Activated CD4-positive, alpha-beta memory T cell treated with anti-CD3 and anti-CD28 coated beads for 36 hours (primary cell): Measurements from ENCODE around the gene GRM8. TPM values are rescaled to one million over a fixed set of nuclear protein-coding genes. Genes with fewer than 3 reads are reported as not detected.

Experiments used
- CTCF ChIA-PET: fragments of 350-600 bp; sonication (Branson Sonifier 250); formaldehyde crosslinking; loops from one replicate; lab custom pipeline; 2021; ENCODE audit warnings: antibody characterized with exemption, inconsistent platforms; lab: Charles Lee
- POLR2A ChIA-PET: fragments of 350-600 bp; sonication (Branson Sonifier 250); formaldehyde crosslinking; loops from one replicate; lab custom pipeline; 2021; ENCODE audit warnings: antibody characterized with exemption; lab: Charles Lee
- DNase-seq: peaks from one replicate; pipeline ENCODE4 v3.0.0-alpha.2; 2020
- H3K27ac Mint-ChIP-seq: one replicate; pipeline ENCODE4 v1.8.0; 2021; ENCODE audit warnings: mixed read lengths
- H3K27me3 Mint-ChIP-seq: one replicate; pipeline ENCODE4 v1.8.0; 2021; ENCODE audit warnings: mixed read lengths
- H3K36me3 Mint-ChIP-seq: one replicate; pipeline ENCODE4 v1.8.0; 2021; ENCODE audit warnings: mixed read lengths
- H3K4me1 Mint-ChIP-seq: one replicate; pipeline ENCODE4 v1.8.0; 2021; ENCODE audit warnings: low read depth, mixed read lengths
- H3K4me3 Mint-ChIP-seq: one replicate; pipeline ENCODE4 v1.8.0; 2021; ENCODE audit warnings: mild to moderate bottlenecking, mixed read lengths
- H3K9me3 Mint-ChIP-seq: one replicate; pipeline ENCODE4 v1.8.0; 2021; ENCODE audit warnings: mixed read lengths
- intact Hi-C: fragments of 100-400 bp; cut with micrococcal nuclease; formaldehyde crosslinking; loops from one replicate; pipeline ENCODE4 v1.15.1; 2023
- total RNA-seq, 2 experiments: library from RNA; stranded (reverse); gene quantifications; one replicate each; pipeline ENCODE4 v1.2.3, GENCODE V29; 2021

Gene GRM8
- total RNA-seq, 2 experiments from 2014 or later, result not detected

DNA sequence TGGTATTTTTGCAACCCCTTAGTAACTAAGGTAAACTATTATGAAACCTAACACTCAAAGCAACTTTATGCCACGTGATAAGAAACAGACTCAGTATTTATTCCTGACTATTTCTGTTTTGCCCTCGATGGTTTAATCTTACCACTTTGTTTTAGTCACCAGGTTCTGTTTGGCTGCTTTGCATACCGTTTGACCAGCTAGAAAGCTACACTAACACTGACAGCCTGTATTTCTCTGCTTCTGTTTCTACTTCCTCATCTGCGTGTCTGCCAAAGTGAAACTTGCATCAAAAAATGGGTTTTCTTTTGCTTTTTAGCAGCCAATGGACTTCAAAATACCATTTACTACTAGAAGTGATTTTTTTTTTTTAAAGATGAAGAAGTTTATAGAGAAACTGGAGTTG is 802.5 kb downstream of the GRM8 start:
- no peaks in the 10 kb centered on the region for H3K4me1 Mint-ChIP-seq
- ChIA-PET POLR2A (no interaction called here), CTCF (interaction anchor here (0.8 kb wide), 1 partner anchor 11 kb away, joined by 3 read pairs; no protein-coding TSS in a partner anchor)
- no peak overlapping the region for H3K4me3 Mint-ChIP-seq
- H3K27ac Mint-ChIP-seq, result no peak overlapping the region
- no peaks in the 10 kb centered on the region for H3K9me3 Mint-ChIP-seq
- H3K27me3 Mint-ChIP-seq, result no peaks in the 10 kb centered on the region
- intact Hi-C loops, result no loop called here
- no peaks in the 10 kb centered on the region for H3K36me3 Mint-ChIP-seq
- no peak for DNase-seq

DNA sequence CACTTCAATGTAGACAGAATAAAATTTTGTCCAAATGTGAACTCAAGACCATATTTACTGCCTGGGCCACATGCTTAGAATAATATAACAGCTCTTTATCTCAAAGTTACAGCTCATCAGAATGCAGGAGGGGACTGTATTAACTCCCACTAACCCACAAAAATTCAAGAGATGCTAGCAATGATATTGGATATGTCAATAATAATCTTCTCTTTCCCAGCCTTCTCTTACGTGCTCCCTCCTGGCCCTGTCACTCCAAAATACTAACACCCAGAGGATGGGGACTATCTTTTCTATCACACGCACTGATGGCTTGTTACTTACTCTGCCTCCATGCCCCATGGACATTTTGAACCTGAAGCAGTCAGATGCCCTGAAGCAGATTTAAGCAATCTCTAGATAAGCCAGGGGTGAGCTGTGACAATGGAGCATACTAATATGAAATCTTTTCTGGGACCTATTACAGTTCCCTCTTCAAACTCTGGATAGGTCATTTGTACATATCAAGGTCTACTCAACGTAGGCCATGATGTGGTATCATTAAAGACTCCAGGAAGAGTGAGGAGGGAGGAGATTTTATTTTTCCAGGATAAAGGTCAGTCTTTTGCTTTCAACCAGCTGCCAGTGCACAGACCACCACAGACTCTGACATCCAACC is 803.0 kb downstream of the GRM8 start:
- Mint-ChIP-seq H3K27me3 (no peaks in the 10 kb centered on the region), H3K4me3 (no peak overlapping the region), H3K9me3 (no peaks in the 10 kb centered on the region), H3K27ac (no peak overlapping the region), H3K4me1 (no peaks in the 10 kb centered on the region), H3K36me3 (no peaks in the 10 kb centered on the region)
- CTCF ChIA-PET, result no interaction called here
- intact Hi-C loops, result no loop called here
- POLR2A ChIA-PET, result no interaction called here
- DNase-seq, result no peak

DNA sequence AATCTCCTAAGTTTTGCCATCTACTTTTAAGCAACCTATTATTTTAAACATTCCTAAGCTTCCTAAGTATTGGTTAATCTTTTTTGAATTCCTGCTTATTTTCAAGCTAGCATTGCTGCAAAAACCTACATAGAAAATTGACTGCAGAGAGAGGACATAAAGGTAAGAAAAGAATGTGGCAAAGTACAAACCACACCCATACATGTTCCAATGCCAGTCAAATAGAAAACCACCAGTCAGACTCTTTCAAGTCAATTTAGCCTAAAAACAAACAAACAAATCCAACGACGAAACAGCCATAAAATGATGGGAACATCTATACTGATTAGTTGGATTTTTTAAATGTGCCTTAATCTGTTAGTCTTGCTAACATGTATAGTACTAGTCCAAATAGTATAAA is 804.8 kb downstream of the GRM8 start:
- Mint-ChIP-seq H3K9me3 (no peaks in the 10 kb centered on the region), H3K27ac (no peak overlapping the region), H3K4me3 (no peak overlapping the region), H3K4me1 (no peaks in the 10 kb centered on the region), H3K36me3 (no peaks in the 10 kb centered on the region), H3K27me3 (no peaks in the 10 kb centered on the region)
- POLR2A ChIA-PET, result no interaction called here
- no peak for DNase-seq
- CTCF ChIA-PET, result no interaction called here
- intact Hi-C loops, result no loop called here

DNA sequence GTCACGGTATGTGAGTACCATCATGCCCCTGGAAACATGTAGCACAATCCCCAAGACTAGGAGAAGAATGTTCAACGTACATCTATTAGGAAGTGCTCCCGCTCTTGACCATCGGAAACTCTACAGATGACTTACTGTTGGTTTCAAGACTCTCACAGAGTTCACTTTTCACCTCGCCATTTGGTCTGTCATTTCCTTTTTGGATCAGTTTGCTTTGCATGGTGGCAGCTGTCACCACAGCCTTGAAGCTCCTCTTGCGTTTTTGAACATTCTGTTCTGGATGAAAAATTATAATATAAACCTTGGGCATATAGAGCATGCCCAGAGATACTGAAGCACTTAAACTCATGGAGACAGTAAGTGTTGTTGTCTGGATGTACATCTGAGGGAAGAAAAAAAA is 806.8 kb downstream of the GRM8 start:
- POLR2A ChIA-PET, result no interaction called here
- CTCF ChIA-PET, result no interaction called here

DNA sequence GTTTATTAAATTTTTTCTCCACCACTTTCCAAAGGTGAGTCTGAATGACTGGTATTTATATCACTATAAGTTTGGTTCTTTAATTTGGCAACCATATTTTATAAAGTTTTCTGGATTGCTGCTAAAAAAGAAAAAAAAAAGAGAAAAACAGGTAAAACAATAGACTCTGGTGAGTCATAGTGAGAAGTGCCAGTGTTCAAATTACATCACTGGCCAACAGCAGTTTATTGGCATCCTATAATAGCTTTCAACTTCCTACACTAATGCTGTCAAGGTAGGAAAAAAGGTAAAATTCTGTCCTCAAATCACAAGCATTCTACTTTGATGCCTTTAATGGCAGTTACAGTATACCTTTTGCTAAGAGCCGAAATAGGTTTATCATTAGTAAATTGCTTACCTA is 808.8 kb downstream of the GRM8 start:
- POLR2A ChIA-PET, result no interaction called here
- H3K36me3 Mint-ChIP-seq, result no peaks in the 10 kb centered on the region
- CTCF ChIA-PET, result no interaction called here
- intact Hi-C loops, result no loop called here
- H3K4me1 Mint-ChIP-seq, result no peaks in the 10 kb centered on the region
- no peak for DNase-seq
- no peak overlapping the region for H3K4me3 Mint-ChIP-seq
- H3K27me3 Mint-ChIP-seq, result no peaks in the 10 kb centered on the region
- no peak overlapping the region for H3K27ac Mint-ChIP-seq
- H3K9me3 Mint-ChIP-seq, result no peaks in the 10 kb centered on the region

More for the DNA sequence above, 806.8 kb downstream of the GRM8 start:
- Mint-ChIP-seq H3K4me1 (no peaks in the 10 kb centered on the region), H3K27ac (no peak overlapping the region), H3K27me3 (no peaks in the 10 kb centered on the region), H3K36me3 (no peaks in the 10 kb centered on the region), H3K4me3 (no peak overlapping the region), H3K9me3 (no peaks in the 10 kb centered on the region)
- intact Hi-C loops, result no loop called here
- no peak for DNase-seq

DNA sequence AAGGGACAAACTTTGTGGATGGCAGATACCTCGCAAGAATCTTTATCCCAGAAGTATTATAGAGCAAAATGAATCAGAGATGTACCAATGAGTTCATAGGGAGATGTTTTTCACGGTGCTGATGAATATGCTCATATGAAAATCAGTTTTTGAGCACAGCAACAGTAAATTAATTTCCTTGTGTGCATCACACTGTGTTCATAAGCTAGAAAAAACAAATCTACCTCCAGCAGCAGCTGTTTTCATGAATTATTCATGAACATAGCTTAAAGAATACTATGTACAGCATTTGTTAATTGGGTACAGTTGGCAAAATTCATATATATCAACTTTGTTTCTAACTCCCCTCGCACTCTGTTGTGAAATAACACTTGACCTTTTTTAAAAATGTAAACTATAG is 809.8 kb downstream of the GRM8 start:
- no peaks in the 10 kb centered on the region for H3K27me3 Mint-ChIP-seq
- DNase-seq, result no peak
- H3K4me3 Mint-ChIP-seq, result no peak overlapping the region
- H3K36me3 Mint-ChIP-seq, result no peaks in the 10 kb centered on the region
- POLR2A ChIA-PET, result no interaction called here
- no peaks in the 10 kb centered on the region for H3K4me1 Mint-ChIP-seq
- no peak overlapping the region for H3K27ac Mint-ChIP-seq
- CTCF ChIA-PET, result no interaction called here
- intact Hi-C loops, result no loop called here
- no peaks in the 10 kb centered on the region for H3K9me3 Mint-ChIP-seq

DNA sequence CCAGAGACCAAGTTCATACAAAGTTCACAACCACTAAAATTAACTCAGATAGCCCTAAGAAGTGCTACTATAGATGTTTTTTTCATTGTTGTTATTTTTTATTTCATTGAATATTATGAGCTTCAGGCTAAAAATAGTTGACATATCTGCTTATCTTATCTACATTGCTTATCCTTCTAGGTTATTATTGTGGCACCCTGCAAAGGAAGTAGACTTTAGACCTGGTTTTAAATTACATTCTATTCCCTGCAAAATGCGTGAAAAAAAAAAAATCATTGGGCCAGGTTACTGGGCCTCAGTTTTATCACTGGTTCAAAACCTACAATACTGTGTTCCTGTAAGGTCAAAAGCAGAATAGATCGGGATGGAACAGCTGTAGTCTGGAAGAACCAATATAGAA is 811.0 kb downstream of the GRM8 start:
- Mint-ChIP-seq H3K36me3 (no peaks in the 10 kb centered on the region), H3K27ac (no peak overlapping the region), H3K4me3 (no peak overlapping the region), H3K4me1 (no peaks in the 10 kb centered on the region), H3K27me3 (no peaks in the 10 kb centered on the region), H3K9me3 (no peaks in the 10 kb centered on the region)
- intact Hi-C loops, result no loop called here
- POLR2A ChIA-PET, result no interaction called here
- DNase-seq, result no peak
- CTCF ChIA-PET, result no interaction called here

DNA sequence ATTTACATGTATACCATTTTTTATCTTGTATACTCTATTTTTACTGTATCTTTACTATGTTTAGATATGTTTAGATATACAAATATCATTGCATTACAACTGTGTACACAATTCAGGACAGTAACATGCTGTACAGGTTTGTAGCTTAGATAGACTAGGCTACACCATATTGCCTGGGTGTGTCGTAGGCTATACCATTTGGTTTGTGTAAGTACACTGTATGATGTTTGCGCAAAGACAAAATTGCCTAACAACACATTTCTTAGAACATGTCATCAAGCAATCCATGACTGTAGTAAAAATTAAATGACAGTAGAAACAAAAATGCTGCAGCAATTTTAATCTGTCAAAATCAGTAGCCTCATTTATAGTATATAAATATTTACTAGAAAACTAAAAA is 812.2 kb downstream of the GRM8 start:
- ChIA-PET POLR2A (no interaction called here), CTCF (no interaction called here)
- Mint-ChIP-seq H3K36me3 (no peaks in the 10 kb centered on the region), H3K27ac (no peak overlapping the region), H3K27me3 (no peaks in the 10 kb centered on the region), H3K4me3 (no peak overlapping the region), H3K4me1 (no peaks in the 10 kb centered on the region), H3K9me3 (no peaks in the 10 kb centered on the region)
- no peak for DNase-seq
- intact Hi-C loops, result no loop called here

DNA sequence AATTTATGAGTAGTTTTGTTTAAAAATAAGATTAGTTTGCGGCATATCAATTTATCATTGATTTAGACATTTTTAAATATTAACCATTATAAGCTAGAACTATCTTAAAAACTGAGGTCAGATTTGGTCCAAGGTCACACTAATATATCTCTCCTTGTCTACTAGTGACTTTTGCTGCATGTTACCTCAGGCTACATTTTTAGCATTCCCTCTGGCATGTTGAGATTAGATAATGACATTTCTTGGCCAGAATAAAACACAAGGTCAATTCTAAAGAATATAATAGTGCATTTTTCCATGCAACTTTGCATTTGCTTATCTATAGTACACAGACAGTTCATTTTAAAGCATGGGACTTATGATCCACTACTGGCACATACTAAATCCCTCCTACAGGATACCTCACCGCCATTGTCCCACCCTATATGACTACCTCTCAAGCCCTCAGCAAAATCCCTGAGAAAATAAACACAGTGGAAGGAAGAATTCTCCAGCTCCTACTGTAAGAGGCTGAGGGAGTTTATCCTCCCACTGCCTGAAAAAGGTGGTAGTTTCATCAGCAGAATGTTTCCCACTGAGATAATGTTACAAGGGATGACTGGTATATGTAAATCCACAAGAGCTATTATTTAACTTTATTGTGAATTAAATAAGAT is 816.4 kb downstream of the GRM8 start:
- no peak overlapping the region for H3K4me3 Mint-ChIP-seq
- H3K9me3 Mint-ChIP-seq, result peaks cover 4% of the 10 kb centered on the region
- DNase-seq, result no peak
- ChIA-PET CTCF (no interaction called here), POLR2A (no interaction called here)
- H3K4me1 Mint-ChIP-seq, result no peaks in the 10 kb centered on the region
- H3K36me3 Mint-ChIP-seq, result no peaks in the 10 kb centered on the region
- intact Hi-C loops, result no loop called here
- H3K27me3 Mint-ChIP-seq, result no peaks in the 10 kb centered on the region
- H3K27ac Mint-ChIP-seq, result no peak overlapping the region

DNA sequence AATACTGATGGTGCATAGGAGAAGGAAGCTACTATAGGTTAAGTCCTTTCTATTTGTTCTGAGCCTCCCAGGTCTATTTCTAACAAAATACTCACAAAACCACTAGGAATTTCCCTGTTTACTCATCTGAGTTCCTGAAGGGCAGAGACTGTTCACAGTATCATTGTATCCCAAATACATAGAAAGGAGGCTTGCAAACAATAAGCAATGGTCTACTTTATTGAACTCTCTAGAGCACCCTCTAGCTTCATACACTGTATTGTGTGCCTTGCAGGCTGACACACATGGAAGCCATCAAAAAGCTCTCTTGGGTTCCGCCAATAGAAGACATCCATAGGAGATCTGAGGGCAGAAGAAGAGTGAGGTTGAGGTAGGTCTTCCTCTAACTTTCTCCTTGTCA is 826.1 kb downstream of the GRM8 start:
- ChIA-PET CTCF (no interaction called here), POLR2A (no interaction called here)
- Mint-ChIP-seq H3K4me3 (no peak overlapping the region), H3K27ac (no peak overlapping the region), H3K36me3 (no peaks in the 10 kb centered on the region), H3K27me3 (no peaks in the 10 kb centered on the region), H3K4me1 (no peaks in the 10 kb centered on the region), H3K9me3 (peaks cover 9% of the 10 kb centered on the region)
- DNase-seq, result no peak
- intact Hi-C loops, result no loop called here

DNA sequence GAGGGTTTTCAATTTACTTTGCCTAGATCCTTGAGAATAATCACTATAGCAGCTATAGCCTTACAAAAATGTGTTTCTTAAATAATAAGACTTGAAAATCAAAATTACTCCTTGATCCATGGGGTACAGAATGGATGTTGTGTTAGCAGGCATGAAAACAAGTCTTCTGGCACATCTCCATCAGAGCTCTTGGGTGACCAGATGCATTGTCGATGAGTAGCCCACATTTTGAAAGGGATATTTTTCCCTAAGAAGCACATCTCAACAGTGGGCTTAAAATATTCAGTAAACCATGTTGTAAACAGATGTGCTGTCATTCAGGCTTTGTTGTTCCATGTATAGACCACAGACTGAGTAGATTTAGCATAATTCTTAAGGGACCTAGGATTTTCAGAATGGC is 827.8 kb downstream of the GRM8 start:
- Mint-ChIP-seq H3K36me3 (no peaks in the 10 kb centered on the region), H3K27ac (no peak overlapping the region), H3K27me3 (no peaks in the 10 kb centered on the region), H3K4me1 (no peaks in the 10 kb centered on the region), H3K9me3 (peaks cover 17% of the 10 kb centered on the region), H3K4me3 (no peak overlapping the region)
- ChIA-PET CTCF (no interaction called here), POLR2A (no interaction called here)
- no peak for DNase-seq
- intact Hi-C loops, result no loop called here

DNA sequence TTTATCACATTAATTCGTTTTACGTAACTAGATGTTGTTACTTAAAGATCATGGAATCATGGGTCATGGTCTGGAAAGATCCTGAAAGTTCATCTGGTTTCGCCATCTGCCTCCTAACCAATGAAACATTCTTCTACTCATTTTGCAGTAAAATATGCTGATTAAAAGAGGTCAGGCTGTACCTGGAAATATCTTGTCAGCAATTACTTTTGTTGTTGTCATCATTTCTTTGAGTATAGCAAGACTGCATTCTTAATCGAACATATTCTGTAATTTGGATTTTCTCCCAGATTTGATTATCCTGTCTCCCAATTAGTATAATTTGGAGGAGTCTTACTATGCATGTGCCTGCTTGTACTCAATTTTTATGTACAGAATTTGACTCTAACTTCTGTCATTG is 833.7 kb downstream of the GRM8 start:
- POLR2A ChIA-PET, result no interaction called here
- Mint-ChIP-seq H3K36me3 (no peaks in the 10 kb centered on the region), H3K4me1 (no peaks in the 10 kb centered on the region), H3K27ac (no peak overlapping the region), H3K4me3 (no peak overlapping the region), H3K27me3 (no peaks in the 10 kb centered on the region), H3K9me3 (peaks cover 20% of the 10 kb centered on the region)
- DNase-seq, result no peak
- intact Hi-C loops, result no loop called here
- CTCF ChIA-PET, result no interaction called here

DNA sequence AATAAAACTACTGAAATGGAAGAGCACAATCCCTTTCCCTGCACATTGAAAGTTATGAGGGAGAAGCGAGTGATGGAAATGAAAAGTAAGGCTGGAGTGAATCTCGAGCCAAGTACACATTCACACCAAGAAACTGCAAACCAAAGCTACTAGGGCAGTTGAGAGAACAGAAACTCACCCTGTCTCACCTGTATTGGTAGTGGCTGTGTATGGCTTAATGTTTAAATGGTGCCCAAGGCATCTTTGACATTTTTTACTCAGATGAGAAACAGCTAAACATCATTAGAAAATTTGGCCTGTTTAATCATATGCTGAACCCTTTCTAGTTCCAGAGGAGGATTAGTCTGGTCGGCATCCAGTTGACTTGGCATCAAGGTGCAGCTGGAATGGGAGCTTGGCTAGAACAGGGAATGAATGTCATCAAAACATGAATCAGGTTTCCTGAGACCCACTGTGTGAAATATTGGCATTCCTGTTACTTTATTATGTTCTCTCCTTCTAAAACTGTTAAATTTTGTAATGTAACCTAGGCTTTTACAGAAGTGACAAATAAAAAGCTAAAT is 840.8 kb downstream of the GRM8 start:
- intact Hi-C loops, result no loop called here
- POLR2A ChIA-PET, result no interaction called here

More for the DNA sequence above, 840.8 kb downstream of the GRM8 start:
- Mint-ChIP-seq H3K4me3 (no peak overlapping the region), H3K4me1 (no peaks in the 10 kb centered on the region), H3K27me3 (no peaks in the 10 kb centered on the region), H3K36me3 (no peaks in the 10 kb centered on the region), H3K27ac (no peak overlapping the region), H3K9me3 (peaks cover 4% of the 10 kb centered on the region)
- DNase-seq, result no peak
- CTCF ChIA-PET, result interaction anchor here (1.6 kb wide), 1 partner anchor 10 kb away, joined by 4 read pairs; no protein-coding TSS in a partner anchor
